Measurements from ENCODE around the gene CHRM5.

Gene CHRM5

DNA sequence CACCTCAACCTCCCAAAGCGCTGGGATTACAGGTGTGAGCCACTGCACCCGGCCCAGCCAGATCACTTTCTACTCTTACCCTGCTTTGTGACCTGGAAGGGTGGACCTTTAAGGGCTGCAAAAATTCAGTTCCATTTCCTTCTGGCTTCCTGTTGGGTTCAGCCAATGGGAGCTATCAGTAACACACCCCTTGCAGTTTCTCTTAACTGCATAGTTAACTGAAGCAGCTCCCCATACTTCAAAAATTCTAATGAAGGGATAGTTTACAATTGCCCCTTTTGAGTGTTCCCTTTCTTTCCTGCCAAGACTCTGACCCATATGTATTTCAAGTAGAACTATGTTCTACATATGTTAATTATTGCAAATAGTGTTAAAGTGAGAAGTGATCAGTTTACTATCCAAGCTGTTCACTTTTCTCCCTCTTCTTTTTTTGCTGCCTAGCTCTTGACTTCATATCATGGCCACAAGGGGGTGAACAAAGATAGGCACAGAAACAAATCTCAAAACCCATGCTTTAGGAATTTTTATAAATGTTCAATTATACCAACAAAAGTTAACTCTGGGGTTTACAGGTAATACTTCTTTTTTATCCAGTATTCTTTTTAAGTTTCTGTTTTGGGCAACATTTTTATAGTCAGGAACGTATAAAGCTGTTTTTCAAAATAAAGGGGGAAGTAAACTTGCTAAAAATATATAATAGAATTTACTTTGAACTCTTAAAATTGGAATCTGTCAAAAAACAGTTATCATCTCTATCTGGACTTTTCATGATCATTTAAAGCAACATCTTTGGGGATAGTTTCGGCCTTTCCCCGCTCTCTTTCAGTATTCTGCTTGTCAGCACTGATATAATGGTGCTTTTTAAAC is 141.7 kb downstream of the CHRM5 start:
- no peaks in the 10 kb centered on the region for H3F3A ChIP-seq (ENCODE audit: low read depth)
- TF ChIP-seq EZH2phosphoT487 (IDR thresholded peaks at IDR 0.05; ENCODE audit: borderline replicate concordance), result no peak
- TF ChIP-seq, protein P1, sequence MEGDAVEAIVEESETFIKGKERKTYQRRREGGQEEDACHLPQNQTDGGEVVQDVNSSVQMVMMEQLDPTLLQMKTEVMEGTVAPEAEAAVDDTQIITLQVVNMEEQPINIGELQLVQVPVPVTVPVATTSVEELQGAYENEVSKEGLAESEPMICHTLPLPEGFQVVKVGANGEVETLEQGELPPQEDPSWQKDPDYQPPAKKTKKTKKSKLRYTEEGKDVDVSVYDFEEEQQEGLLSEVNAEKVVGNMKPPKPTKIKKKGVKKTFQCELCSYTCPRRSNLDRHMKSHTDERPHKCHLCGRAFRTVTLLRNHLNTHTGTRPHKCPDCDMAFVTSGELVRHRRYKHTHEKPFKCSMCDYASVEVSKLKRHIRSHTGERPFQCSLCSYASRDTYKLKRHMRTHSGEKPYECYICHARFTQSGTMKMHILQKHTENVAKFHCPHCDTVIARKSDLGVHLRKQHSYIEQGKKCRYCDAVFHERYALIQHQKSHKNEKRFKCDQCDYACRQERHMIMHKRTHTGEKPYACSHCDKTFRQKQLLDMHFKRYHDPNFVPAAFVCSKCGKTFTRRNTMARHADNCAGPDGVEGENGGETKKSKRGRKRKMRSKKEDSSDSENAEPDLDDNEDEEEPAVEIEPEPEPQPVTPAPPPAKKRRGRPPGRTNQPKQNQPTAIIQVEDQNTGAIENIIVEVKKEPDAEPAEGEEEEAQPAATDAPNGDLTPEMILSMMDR (conservative IDR thresholded peaks at IDR 0.05; ENCODE audit: low read length), result peak; percentile 88
- no peaks in the 10 kb centered on the region for H3K9me3 ChIP-seq (ENCODE audit: insufficient read depth, low read depth, low read length)
- no peaks in the 10 kb centered on the region for H3K9me2 ChIP-seq (replicated peaks; ENCODE audit: low read depth, low read length)
- H3K4me2 ChIP-seq (ENCODE audit: low read depth, low read length, poor library complexity, severe bottlenecking), result peak overlapping the region; percentile 18
- H3K4me3 ChIP-seq (ENCODE audit: low read length, poor library complexity, severe bottlenecking), result no peak overlapping the region
- no peaks in the 10 kb centered on the region for H3K79me2 ChIP-seq (ENCODE audit: insufficient read depth, low read length)
- peak overlapping the region; percentile 35 for H3K9ac ChIP-seq (ENCODE audit: low read depth, low read length, poor library complexity, severe bottlenecking)
- no peaks in the 10 kb centered on the region for H3K36me3 ChIP-seq (ENCODE audit: insufficient read depth, low read length)
- H3K27me3 ChIP-seq (ENCODE audit: insufficient read depth, low read length, poor library complexity, severe bottlenecking), result no peaks in the 10 kb centered on the region
- H2AFZ ChIP-seq (ENCODE audit: low read length), result peak overlapping the region; percentile 82
- peaks cover 4% of the 10 kb centered on the region for H3K4me1 ChIP-seq (ENCODE audit: insufficient read depth, low read length, poor library complexity, severe bottlenecking)
- no peaks in the 10 kb centered on the region for H4K20me1 ChIP-seq (ENCODE audit: insufficient read depth, low read length, poor library complexity, severe bottlenecking)

DNA sequence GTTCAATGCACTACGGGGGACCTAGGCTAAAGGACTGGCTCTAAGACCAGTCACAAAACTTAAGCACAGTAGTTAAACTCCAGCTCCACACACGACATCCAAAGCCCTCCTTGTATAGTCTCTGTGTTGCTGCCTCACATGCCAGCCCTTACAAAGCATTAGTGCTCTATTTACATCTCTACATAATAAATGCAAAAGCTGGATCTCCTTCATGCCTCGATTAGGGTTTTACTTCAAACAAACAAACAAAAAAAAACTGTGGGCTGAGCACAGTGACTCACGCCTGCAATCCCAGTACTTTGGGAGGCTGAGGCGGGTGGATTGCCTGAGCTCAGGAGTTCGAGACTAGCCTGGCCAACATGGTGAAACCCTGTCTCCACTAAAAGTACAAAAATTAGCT is 143.2 kb downstream of the CHRM5 start:
- H3F3A ChIP-seq (ENCODE audit: low read depth), result no peaks in the 10 kb centered on the region
- H3K4me1 ChIP-seq (ENCODE audit: insufficient read depth, low read length, poor library complexity, severe bottlenecking), result peaks cover 4% of the 10 kb centered on the region
- H3K4me2 ChIP-seq (ENCODE audit: low read depth, low read length, poor library complexity, severe bottlenecking), result no peak overlapping the region
- no peaks in the 10 kb centered on the region for H3K9me3 ChIP-seq (ENCODE audit: insufficient read depth, low read depth, low read length)
- no peak for TF ChIP-seq EZH2phosphoT487 (IDR thresholded peaks at IDR 0.05; ENCODE audit: borderline replicate concordance)
- TF ChIP-seq, protein P1 (conservative IDR thresholded peaks at IDR 0.05; ENCODE audit: low read length), result no peak
- H4K20me1 ChIP-seq (ENCODE audit: insufficient read depth, low read length, poor library complexity, severe bottlenecking), result no peaks in the 10 kb centered on the region
- no peaks in the 10 kb centered on the region for H3K9me2 ChIP-seq (replicated peaks; ENCODE audit: low read depth, low read length)
- no peaks in the 10 kb centered on the region for H3K79me2 ChIP-seq (ENCODE audit: insufficient read depth, low read length)
- no peaks in the 10 kb centered on the region for H3K36me3 ChIP-seq (ENCODE audit: insufficient read depth, low read length)
- H3K9ac ChIP-seq (ENCODE audit: low read depth, low read length, poor library complexity, severe bottlenecking), result no peak overlapping the region
- H3K4me3 ChIP-seq (ENCODE audit: low read length, poor library complexity, severe bottlenecking), result no peak overlapping the region
- H3K27me3 ChIP-seq (ENCODE audit: insufficient read depth, low read length, poor library complexity, severe bottlenecking), result no peaks in the 10 kb centered on the region
- peak overlapping the region; percentile 23; the same call in 1 of the 2 replicates for H2AFZ ChIP-seq (ENCODE audit: low read length)

DNA sequence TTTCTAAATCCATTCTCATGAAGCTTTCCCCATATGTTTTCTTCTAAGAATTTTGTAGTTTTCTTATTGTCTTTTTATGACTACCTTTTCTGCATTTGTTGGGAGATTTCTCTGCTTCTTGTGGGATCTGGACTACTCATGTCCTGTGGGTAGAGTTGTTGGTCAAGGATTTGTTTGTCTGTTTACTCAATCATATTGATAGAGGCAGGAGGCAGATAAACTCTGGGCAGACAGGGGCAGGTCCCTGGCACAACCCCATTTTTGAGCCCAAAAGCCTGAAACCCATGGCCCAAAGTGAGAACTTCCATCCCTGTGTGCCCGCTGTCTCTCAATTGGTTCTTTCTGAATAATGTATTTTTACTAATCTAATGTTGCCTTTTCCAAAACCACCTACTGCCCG is 145.9 kb downstream of the CHRM5 start:
- Histone ChIP-seq H3K27me3 (ENCODE audit: insufficient read depth, low read length, poor library complexity, severe bottlenecking) (no peaks in the 10 kb centered on the region), H3K4me1 (ENCODE audit: insufficient read depth, low read length, poor library complexity, severe bottlenecking) (peaks cover 4% of the 10 kb centered on the region), H2AFZ (ENCODE audit: low read length) (no peak overlapping the region), H4K20me1 (ENCODE audit: insufficient read depth, low read length, poor library complexity, severe bottlenecking) (no peaks in the 10 kb centered on the region), H3F3A (ENCODE audit: low read depth) (no peaks in the 10 kb centered on the region), H3K9me2 (replicated peaks; ENCODE audit: low read depth, low read length) (no peaks in the 10 kb centered on the region), H3K4me3 (ENCODE audit: low read length, poor library complexity, severe bottlenecking) (no peak overlapping the region), H3K9ac (ENCODE audit: low read depth, low read length, poor library complexity, severe bottlenecking) (no peak overlapping the region), H3K4me2 (ENCODE audit: low read depth, low read length, poor library complexity, severe bottlenecking) (no peak overlapping the region), H3K79me2 (ENCODE audit: insufficient read depth, low read length) (no peaks in the 10 kb centered on the region), H3K36me3 (ENCODE audit: insufficient read depth, low read length) (no peaks in the 10 kb centered on the region), H3K9me3 (ENCODE audit: insufficient read depth, low read depth, low read length) (no peaks in the 10 kb centered on the region)
- no peak for TF ChIP-seq EZH2phosphoT487 (IDR thresholded peaks at IDR 0.05; ENCODE audit: borderline replicate concordance)
